Endothelial cell of umbilical vein (primary cell): ENCODE results near the gene COL16A1. TPM values are rescaled to one million over a fixed set of nuclear protein-coding genes. Genes with fewer than 3 reads are reported as not detected.

Source experiments
- BruUV-seq: library from RNA; stranded (reverse); fragments of 400-500 nt; replicated peaks from 2 replicates; lab custom pipeline; 2021; lab: Mats Ljungman, UMichigan
- CTCF ChIA-PET: fragments of 300-600, 350-600 bp; sonication (Branson Sonifier 250); formaldehyde crosslinking; loops from one replicate; lab custom pipeline; 2021; ENCODE audit warnings: antibody characterized with exemption, inconsistent platforms; lab: Charles Lee
- POLR2A ChIA-PET: fragments of 300-600, 350-600 bp; sonication (Branson Sonifier 250); formaldehyde crosslinking; loops from one replicate; lab custom pipeline; 2021; ENCODE audit warnings: antibody characterized with exemption, inconsistent platforms; lab: Charles Lee
- DNase-seq: peaks from one replicate; pipeline ENCODE4 v3.0.0-alpha.2; 2011; ENCODE audit warnings: low read depth, low spot score
- FAIRE-seq: peaks from 2 replicates; lab custom pipeline; 2011; peaks lifted over from hg19 to GRCh38; lab: Jason Lieb, UNC
- H2AFZ ChIP-seq: 2 replicates; pipeline ENCODE4 v1.6.0; 2012; ENCODE audit warnings: low read depth, low read length, control low read depth, inconsistent platforms
- H3K27ac ChIP-seq: 2 replicates; pipeline ENCODE4 v1.5.1; 2011; ENCODE audit warnings: low read depth, mild to moderate bottlenecking, control low read depth, low read length, moderate library complexity; ENCODE audit not compliant: insufficient read depth
- H3K27me3 ChIP-seq, 2 experiments: 2 replicates each; pipeline versions ENCODE4 v1.6.0 to v1.6.1; 2011; ENCODE audit warnings: low read length in 2 of 2, mixed read lengths in 1 of 2; ENCODE audit not compliant: control insufficient read depth in 2 of 2, insufficient read depth in 2 of 2
- H3K36me3 ChIP-seq, 2 experiments: 2 replicates in 1 of 2; 3 replicates in 1 of 2; pipeline ENCODE4 v1.5.1; 2011; ENCODE audit warnings: low read length in 2 of 2, mild to moderate bottlenecking in 1 of 2, moderate library complexity in 1 of 2; ENCODE audit not compliant: control insufficient read depth in 2 of 2, insufficient read depth in 2 of 2; ENCODE audit errors: extremely low read depth in 1 of 2
- H3K4me1 ChIP-seq: 3 replicates; pipeline ENCODE4 v1.5.1; 2011; ENCODE audit warnings: mild to moderate bottlenecking, low read length; ENCODE audit not compliant: control insufficient read depth, insufficient read depth; ENCODE audit errors: extremely low read depth
- H3K4me2 ChIP-seq: 2 replicates; pipeline ENCODE4 v1.6.1; 2011; ENCODE audit warnings: low read length, control low read depth, mixed read lengths; ENCODE audit not compliant: insufficient read depth
- H3K4me3 ChIP-seq, 3 experiments: fragments of 200-600 bp in 1 of 3; sonication (generic), shearing (Covaris generic) in 1 of 3; replicated peaks in 1 of 3; 2 replicates each; pipeline ENCODE4 v1.5.1; 2011 to 2016; ENCODE audit warnings: control low read depth in 3 of 3, low read length in 3 of 3, mild to moderate bottlenecking in 2 of 3, inconsistent platforms in 1 of 3, low read depth in 1 of 3, moderate library complexity in 1 of 3; ENCODE audit not compliant: insufficient read depth in 1 of 3
- H3K79me2 ChIP-seq: 2 replicates; pipeline ENCODE4 v1.6.0; 2012; ENCODE audit warnings: low read length, inconsistent platforms; ENCODE audit not compliant: control insufficient read depth, insufficient read depth
- H3K9ac ChIP-seq: replicated peaks from 2 replicates; pipeline ENCODE3; 2011; ENCODE audit warnings: low read length, control low read depth; ENCODE audit not compliant: insufficient read depth; ENCODE audit errors: extremely low read depth
- H3K9me1 ChIP-seq: replicated peaks from 3 replicates; pipeline ENCODE4 v1.6.0; 2011; ENCODE audit warnings: mild to moderate bottlenecking, low read length; ENCODE audit not compliant: control insufficient read depth, insufficient read depth; ENCODE audit errors: extremely low read depth
- H3K9me3 ChIP-seq: replicated peaks from 2 replicates; pipeline ENCODE4 v1.5.1; 2012; ENCODE audit warnings: low read length, inconsistent platforms; ENCODE audit not compliant: control insufficient read depth, insufficient read depth
- H4K20me1 ChIP-seq: replicated peaks from 2 replicates; pipeline ENCODE3; 2011; ENCODE audit warnings: mild to moderate bottlenecking, low read length; ENCODE audit not compliant: control insufficient read depth, insufficient read depth; ENCODE audit errors: extremely low read depth
- CTCF ChIP-seq, 2 donors: IDR thresholded peaks; 1 replicate in 1 of 2; 2 replicates in 1 of 2; pipeline ENCODE4 v1.5.1; 2011; ENCODE audit warnings: low read length in 2 of 2, mild to moderate bottlenecking in 2 of 2, moderate library complexity in 2 of 2, control low read depth in 1 of 2, inconsistent platforms in 1 of 2, low read depth in 1 of 2; ENCODE audit not compliant: insufficient read depth in 1 of 2; ENCODE audit errors: extremely low read depth in 1 of 2
- EZH2 ChIP-seq: IDR thresholded peaks from 2 replicates; pipeline ENCODE4 v1.6.1; 2012; ENCODE audit warnings: borderline replicate concordance, low read depth, mild to moderate bottlenecking, moderate library complexity, low read length, inconsistent platforms; ENCODE audit not compliant: severe bottlenecking
- FOS ChIP-seq: IDR thresholded peaks from 2 replicates; pipeline ENCODE4 v1.6.1; 2011; ENCODE audit warnings: mild to moderate bottlenecking, low read length, moderate library complexity, borderline replicate concordance; ENCODE audit not compliant: insufficient read depth
- GATA2 ChIP-seq: IDR thresholded peaks from 2 replicates; pipeline ENCODE4 v1.7.0; 2011; ENCODE audit warnings: low read depth, mild to moderate bottlenecking, moderate library complexity, mixed read lengths, low read length; ENCODE audit not compliant: insufficient read length, insufficient read depth
- JUN ChIP-seq: IDR thresholded peaks from 2 replicates; pipeline ENCODE4 v1.6.1; 2011; ENCODE audit warnings: borderline replicate concordance, low read depth; ENCODE audit not compliant: insufficient read length, insufficient read depth
- MYC ChIP-seq: IDR thresholded peaks from one replicate; pipeline ENCODE4 v1.6.1; 2011; ENCODE audit warnings: mild to moderate bottlenecking, low read depth, low read length
- POLR2A ChIP-seq: IDR thresholded peaks from 2 replicates; pipeline ENCODE4 v1.6.1; 2012; ENCODE audit warnings: low read depth, mild to moderate bottlenecking, control low read depth, low read length
- POLR2AphosphoS5 ChIP-seq: IDR thresholded peaks from 2 replicates; pipeline ENCODE4 v1.6.1; 2012; ENCODE audit warnings: low read depth, mild to moderate bottlenecking, control low read depth, low read length, moderate library complexity; ENCODE audit not compliant: insufficient read depth
- dilution Hi-C: fragments of 300-500 bp; cut with MboI; formaldehyde crosslinking; loops from one replicate; pipeline ENCODE4 v1.15.0; 2019; ENCODE audit warnings: low sequenced_read_pairs; ENCODE audit not compliant: extremely low pct_ligation_motif_present
- intact Hi-C: fragments of 100-400 bp; cut with micrococcal nuclease; formaldehyde crosslinking; loops from one replicate; pipeline ENCODE4 v1.10.0; 2022
- polyA plus RNA-seq, 4 experiments: library from polyadenylated mRNA; depleted of rRNA in 3 of 4; stranded (reverse) in 3 of 4; unstranded in 1 of 4; fragments of >200 nt; gene quantifications; 2 replicates each; pipeline versions ENCODE4 v1.2.1 to v1.2.3, GENCODE V29; 2011 to 2012; ENCODE audit warnings: missing spikeins in 1 of 4
- total RNA-seq: library from RNA; stranded (reverse); gene quantifications from 2 replicates; pipeline ENCODE4 v1.2.3, GENCODE V29; 2021
- TF ChIP-seq, protein P1 (sequence below): IDR thresholded peaks from 2 replicates; pipeline ENCODE4 v1.6.1; 2011; ENCODE audit not compliant: insufficient read depth, insufficient read length

COL16A1 gene
- total and polyA plus RNA-seq, 2 donors (not counting 3 experiments of a cell fraction or from before 2014, with no cell fraction given), result 0.68 to 1.2 TPM

GRCh38 chr1:31646259-31646960 is 57.4 kb downstream of the COL16A1 start:
- TF ChIP-seq EZH2 (no peak), JUN (no peak), GATA2 (no peak), MYC (no peak), FOS (no peak), POLR2AphosphoS5 (no peak), CTCF (IDR thresholded peaks at IDR 0.05; ENCODE audit: extremely low read depth in 1 of 2, insufficient read depth in 1 of 2, low read depth in 1 of 2, low read length in 2 of 2) (no peak), POLR2A (no peak)
- TF ChIP-seq, protein P1, sequence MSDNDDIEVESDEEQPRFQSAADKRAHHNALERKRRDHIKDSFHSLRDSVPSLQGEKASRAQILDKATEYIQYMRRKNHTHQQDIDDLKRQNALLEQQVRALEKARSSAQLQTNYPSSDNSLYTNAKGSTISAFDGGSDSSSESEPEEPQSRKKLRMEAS, result no peak
- Histone ChIP-seq H3K27ac (no peak overlapping the region), H2AFZ (no peak overlapping the region), H3K4me3 (no peak overlapping the region), H3K4me1 (peaks cover 14% of the 10 kb centered on the region), H3K36me3 (no peaks in the 10 kb centered on the region), H3K79me2 (peaks cover 23% of the 10 kb centered on the region), H4K20me1 (no peaks in the 10 kb centered on the region), H3K9me3 (no peaks in the 10 kb centered on the region), H3K27me3 (no peaks in the 10 kb centered on the region), H3K9ac (no peak overlapping the region), H3K9me1 (no peaks in the 10 kb centered on the region), H3K4me2 (no peak overlapping the region)
- dilution Hi-C loops, result no loop called here
- ChIA-PET CTCF (interaction anchor here (1.0 to 1.7 kb wide), 3 partner anchors 11 to 99 kb away, joined by 3 read pairs; no protein-coding TSS in a partner anchor), POLR2A (no interaction called here)
- no peak for FAIRE-seq
- no peak for DNase-seq
- intact Hi-C loops, result loop anchor here (10.0 kb wide), 1 partner anchor 288 kb away; the partner anchor contains the start of gene PTP4A2
- BruUV-seq, result no TSS peak
